GM18505 (cell line): ENCODE data around the gene APBA2.
A peak's percentile ranks its signal among the peaks of the same experiment; 100 is the strongest.

Experiments used
- ATAC-seq: cut with Tn5 transposase; IDR thresholded peaks from one replicate; pipeline ENCODE4 v1.9.1; 2021; ENCODE audit not compliant: unreplicated experiment
- POLR2A ChIP-seq: IDR thresholded peaks from 4 replicates; pipeline ENCODE4 v1.6.1; 2011; ENCODE audit warnings: borderline replicate concordance; ENCODE audit not compliant: insufficient read depth, insufficient read length; ENCODE audit errors: extremely low read depth

The APBA2 gene

DNA sequence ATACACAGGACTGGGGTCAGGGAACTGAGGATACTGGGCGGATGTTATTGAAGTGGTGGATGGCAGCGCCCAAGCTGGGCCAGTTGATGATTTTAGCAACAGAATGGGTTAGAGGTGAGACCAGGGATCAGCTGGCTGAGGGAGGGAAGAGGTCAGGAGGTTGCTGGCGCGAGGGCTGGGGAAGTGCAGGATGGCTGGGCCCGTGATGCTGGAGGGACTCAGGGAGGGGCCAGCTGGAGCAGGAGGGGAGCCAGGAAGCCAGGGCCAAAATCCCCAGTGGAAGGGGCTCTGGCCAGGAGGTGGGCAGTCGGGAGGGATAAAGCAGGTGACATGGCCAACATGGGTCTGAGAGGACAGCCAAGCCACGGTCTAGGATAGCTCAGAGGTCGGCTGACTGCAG lies 205.9 kb downstream of the APBA2 start:
- no peak for TF ChIP-seq POLR2A
- no peak for ATAC-seq

DNA sequence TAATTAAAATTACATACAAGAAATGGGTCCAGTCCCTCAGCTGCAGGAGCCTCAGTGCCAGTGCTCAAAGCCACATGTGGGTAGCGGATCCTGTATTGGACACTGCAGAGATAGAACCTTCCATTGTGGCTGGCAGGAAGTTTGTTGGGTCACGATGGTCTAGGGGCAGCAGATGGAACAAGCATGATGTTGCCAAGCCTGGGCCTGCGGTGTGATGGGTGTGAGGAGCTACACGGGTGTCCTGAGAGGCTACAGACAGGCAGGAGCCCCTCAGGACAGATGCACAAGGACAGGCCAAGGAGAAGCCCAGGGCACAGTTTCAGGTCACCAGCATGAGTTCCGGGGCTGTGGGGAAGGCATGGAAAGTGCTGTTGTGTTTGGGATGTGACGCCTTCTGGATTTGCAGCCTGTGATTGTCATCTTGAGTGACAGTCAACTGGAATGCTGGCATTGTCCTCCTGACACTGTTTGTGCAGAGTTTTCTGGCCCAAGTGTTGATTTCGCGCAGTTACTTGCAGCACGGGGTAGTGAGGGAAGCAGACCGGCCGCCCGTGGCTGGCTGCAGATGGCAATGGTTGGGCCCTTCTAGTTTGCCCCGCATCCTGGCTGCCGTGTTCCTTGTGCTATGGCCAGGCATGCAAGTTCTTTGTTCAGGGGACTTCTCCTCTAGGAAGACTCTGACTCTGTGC lies 206.7 kb downstream of the APBA2 start:
- no peak for ATAC-seq
- no peak for TF ChIP-seq POLR2A

DNA sequence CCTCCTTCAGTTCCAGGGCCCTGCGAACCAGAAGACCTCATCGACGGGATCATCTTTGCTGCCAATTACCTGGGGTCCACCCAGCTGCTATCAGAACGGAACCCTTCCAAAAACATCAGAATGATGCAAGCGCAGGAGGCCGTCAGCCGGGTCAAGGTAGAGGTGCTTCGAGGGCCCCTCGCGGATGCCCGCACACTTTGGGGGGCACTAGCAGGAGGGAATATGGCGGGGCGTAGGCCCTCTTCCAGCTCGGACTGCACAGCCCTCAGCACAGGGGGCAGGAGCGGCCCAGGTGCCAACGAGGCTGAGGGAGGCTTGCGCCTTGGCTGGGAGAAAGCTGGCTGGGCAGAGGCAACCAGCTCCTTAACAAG lies 207.3 kb downstream of the APBA2 start:
- no peak for ATAC-seq
- no peak for TF ChIP-seq POLR2A

DNA sequence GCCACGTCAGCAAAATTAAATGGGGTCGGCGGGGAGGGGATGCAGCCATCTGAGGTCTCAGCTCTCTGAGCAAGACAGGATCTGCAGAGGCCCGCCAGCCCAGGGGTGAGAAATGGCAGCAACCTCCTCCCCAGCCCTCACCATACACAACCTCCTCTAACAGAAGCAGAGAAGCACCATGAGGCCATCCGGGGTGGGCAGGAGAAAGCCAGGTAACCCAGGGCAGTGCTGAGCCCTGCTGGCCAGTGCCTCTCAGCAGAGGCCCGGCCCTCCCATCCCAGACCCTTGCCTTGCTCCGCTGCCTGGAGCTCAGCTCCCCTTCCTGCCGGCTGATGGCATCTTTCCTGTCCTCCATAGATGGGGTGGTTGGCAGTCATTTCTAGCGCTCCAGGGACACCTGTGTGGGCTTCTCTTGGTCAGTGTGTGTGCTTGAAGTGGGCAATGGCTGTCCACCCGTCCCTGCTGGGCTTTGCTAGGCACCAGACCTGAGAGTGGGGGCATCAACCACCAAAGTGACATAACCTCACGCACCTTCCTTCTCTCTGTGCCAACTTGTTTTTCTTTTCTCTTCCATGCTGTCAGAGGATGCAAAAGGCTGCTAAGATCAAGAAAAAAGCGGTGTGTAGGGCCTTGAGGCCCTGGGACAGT lies 208.0 kb downstream of the APBA2 start:
- no peak for ATAC-seq

DNA sequence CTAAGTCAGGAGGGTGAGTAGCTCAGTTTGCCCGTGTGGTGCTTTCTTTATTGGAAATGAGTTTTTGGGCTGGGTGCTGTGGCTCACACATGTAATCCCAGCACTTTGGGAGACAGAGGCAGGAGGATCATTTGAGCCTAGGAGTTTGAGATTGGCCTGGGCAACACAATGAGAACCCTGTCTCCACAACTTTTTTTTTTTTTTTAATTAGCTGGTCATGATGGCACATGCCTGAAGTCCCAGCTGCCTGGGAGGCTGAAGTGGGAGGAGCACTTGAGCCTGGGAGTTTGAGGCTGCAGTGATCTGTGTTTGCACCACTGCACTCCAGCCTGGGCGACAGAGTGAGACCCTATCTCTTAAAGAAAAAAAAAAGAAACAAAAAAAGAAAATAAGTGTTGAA lies 208.9 kb downstream of the APBA2 start:
- no peak for ATAC-seq
- TF ChIP-seq POLR2A = no peak

More for the DNA sequence above, 208.0 kb downstream of the APBA2 start:
- no peak for TF ChIP-seq POLR2A

DNA sequence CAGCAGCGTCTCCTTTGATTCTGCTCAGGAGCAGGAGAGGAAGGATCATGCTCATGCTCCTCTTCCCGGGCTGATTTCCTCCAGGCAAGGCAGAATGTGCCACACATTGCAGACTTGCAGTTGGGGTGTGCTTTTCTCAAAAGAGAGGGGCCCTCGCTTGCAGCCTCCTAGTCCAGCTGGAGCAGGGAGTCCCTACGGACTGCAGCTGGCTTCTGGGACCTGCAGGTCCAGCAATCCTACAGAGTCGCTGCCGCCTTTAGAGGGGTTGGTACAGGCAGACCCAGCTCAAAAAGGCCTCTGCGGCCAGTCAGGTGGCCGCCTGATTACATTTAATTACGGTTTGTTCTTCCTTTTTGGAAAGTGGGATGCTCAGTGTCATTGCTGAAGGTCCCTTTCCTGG lies 210.0 kb downstream of the APBA2 start:
- no peak for ATAC-seq
- TF ChIP-seq POLR2A = no peak

DNA sequence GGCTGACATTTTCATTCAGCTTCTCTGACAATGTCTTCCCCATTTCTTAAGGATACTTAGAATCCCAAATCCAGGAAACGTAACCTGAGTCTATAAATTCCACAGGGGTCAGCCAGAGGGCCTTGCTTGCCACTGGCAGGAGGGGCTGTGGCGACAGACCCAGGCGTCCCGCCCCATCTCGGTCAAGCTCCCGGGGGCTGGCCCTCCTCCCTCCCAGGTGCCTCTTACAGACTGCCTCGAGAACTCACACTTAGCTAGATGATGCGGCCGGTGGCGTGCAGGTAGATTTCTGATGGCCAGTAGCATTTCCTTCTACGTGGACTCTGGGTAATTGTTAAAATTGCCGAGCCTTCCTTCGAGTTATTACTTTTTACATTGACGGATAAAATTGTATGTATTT lies 211.4 kb downstream of the APBA2 start:
- TF ChIP-seq POLR2A = no peak
- no peak for ATAC-seq

DNA sequence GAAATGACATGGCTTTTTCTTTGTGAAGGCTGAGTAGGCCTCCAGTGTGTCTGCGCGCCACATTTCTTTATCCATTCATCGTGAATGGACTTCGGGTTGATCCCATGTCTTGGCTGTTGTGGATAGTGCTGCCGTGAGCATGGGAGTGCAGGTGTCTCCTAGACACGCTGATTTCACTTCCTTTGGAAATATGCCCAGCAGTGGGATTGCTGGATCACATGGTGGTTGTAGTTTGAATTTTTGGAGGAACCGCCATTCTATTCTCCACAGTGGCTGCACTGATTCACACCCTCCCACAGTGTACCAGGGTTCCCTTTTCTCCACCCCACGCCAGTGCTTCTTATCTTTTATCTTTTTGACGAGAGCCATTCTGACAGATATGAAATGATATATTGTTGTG lies 212.2 kb downstream of the APBA2 start:
- no peak for ATAC-seq
- TF ChIP-seq POLR2A = no peak

DNA sequence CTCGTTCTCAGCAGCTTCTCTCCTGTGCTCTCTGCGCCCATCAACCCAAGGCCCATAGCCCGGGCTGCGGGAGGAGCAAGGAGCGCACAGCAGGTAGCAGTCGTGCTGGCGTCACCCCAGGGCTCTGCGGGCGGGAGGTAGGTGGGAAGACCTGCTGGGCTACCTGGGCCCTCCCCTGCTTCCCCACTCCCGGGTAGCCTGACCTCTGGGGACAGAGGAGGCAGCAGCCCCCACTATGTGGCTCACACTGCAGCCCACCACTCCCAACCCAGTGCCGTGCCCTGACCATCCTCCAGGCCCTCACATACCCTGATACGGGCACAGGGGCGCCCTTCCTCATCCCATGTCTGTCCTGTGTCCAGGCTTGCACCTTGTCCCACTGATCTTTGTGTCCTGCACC lies 212.9 kb downstream of the APBA2 start:
- no peak for TF ChIP-seq POLR2A
- ATAC-seq = no peak

DNA sequence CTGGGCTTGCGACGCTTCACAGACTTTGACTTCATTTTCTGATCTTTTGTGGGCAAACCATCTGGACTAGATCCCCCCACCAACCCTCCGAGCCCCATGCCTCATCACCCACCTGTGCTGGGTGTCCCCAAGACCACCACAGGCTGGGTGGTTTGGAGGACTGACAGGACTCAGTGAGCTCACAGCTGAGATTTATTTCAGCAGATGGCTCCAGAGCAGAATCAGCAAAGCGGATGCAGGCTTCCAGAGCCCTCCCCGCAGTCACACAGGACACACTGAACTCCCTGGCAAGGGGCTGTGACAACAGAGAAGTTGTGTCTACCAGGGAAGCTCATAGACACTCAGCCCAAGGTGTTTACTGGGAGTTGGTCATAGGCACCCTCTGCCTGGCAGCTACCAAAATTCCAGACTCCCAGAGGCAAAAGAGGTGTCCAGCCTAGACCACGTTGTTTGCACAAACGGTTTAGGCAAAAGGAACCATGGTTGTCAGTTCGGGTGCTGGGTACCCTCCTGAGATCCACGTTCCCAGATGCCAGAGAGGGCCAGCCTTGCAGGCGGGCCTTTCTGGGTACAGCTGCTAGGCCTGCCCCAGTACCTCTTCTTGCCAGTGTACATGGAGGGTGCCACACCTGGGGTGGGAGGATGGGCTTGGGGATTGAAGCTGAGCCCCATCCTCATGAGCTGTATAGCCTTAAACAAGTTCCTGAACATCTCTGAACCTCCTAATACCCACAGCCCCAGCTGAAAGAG lies 213.5 kb downstream of the APBA2 start:
- no peak for ATAC-seq
- TF ChIP-seq POLR2A = no peak

DNA sequence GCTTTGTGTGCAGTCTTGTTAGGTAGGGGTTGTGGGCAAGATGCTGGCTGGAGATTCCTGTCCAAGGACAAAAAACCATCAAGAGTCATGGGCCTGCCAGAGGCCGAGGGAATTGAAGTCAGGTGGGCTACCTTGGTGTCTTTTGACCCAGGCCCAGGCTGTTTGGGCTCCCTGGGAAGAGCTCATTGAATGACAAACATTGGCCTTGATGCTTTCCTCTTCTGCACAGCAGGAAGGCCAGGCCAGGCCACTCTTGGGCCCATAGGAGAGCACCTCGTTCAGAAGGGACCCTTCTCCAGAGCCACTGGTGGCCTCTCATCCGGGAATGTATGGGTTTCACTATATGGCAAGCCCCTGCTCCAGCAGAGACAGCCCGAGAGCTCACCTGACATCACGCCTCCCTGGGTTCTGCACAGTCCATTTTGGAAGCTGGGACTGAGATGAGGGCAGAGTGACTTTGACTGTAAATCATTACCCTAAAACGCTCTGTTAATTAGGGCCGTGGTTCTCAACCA lies 214.8 kb downstream of the APBA2 start:
- no peak for ATAC-seq
- no peak for TF ChIP-seq POLR2A

DNA sequence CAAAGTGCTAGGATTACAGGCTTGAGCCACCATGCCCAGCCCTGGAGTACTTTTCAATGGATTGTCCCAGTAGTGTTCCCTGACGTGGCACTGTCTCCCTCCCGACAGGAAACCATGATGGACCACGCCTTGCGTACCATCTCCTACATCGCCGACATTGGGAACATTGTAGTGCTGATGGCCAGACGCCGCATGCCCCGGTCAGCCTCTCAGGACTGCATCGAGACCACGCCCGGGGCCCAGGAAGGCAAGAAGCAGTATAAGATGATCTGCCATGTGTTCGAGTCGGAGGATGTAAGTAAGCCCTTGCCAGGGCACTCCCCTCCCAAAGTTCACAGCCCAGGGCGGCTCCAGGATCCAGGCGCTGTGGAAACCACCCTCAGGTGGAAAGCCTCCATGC lies 215.7 kb downstream of the APBA2 start:
- no peak for ATAC-seq

DNA sequence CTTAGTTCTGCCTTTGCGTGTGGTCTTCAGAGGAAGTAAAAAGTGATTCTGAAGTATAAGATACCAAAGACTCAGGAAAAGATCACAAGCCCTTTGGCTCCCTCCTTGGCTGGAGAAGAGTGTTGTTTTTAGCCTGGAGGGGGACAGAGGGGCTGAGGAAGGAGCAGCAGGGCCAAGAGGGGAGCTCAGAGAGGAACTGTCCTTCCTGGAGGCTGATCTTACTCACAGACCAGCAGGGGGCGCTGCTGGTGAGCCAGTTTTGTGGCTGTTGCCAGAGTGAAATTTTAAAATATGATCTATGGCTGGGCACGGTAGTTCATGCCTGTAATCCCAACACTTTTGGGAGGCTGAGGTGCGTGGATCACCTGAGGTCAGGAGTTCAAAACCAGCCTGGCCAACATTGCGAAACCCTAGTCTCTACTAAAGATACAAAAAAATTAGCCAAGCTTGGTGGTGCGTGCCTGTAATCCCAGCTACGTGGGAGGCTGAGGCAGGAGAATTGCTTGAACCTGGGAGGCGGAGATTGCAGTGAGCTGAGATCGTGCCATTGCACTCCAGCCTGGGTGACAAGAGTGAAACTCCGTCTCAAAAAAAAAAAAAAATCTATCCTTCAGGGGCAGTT lies 216.5 kb downstream of the APBA2 start:
- peak; percentile 53 for ATAC-seq

More for the DNA sequence above, 215.7 kb downstream of the APBA2 start:
- TF ChIP-seq POLR2A = no peak
